ENCODE measurements around the gene EID1. TPM values are rescaled to one million over a fixed set of nuclear protein-coding genes. Genes with fewer than 3 reads are reported as not detected.

Gene EID1
- total and polyA plus RNA-seq, 9 of the 15 experiments (the other 6 are each of a cell fraction or from before 2014, with no cell fraction given): 46.5 to 211 (median 143) TPM

DNA sequence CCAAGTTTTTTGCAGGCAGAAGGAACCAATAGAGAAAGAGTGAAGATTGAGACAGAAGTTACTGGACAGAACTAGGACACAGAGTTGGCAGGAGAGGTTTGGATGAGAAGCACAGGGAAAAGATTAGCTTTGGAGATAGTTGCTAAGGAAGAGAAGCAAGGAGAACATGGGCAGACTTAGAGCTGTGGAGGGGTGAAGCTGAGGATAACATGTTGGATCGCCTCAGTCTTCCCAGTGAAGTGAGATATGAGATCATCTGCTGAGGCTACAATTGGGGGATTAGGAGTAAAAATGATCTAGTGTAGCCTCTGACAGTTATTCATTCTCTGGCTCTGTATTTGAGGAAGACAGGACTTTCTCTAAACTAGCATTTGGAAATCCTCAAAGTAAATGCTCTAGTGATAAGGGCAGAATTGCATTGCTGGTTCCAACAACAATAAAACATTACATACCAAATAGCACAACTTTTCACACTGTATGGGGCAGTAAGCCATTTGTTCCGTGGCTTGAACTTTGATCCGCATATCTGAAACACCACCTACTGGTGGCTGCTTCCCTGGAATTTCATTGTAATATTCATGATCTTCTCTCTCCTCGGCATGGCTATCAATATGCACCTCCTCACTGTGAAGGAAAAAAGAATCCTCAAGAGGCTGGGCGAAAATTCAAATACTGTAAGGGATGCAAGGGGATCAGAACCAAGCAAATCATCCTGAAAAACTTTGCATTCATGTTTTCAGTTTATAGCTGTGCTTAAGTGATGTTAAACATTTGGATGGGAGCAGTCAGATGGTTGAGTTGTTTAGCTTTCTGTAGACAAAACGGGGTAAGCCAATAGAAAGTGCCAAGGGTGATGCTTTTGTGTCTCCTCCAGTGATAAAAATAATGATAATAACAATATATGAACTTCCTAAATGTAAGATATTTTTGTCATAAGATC lies 22.2 kb upstream of the EID1 start (continued):
- TF ChIP-seq RB1 (IDR thresholded peaks at IDR 0.05; ENCODE audit: low read depth): 0 out of 2 replicates have a peak, but pooled peaks have one; percentile 45
- no peak for TF ChIP-seq NBN (IDR thresholded peaks at IDR 0.05; ENCODE audit: low read depth)
- TF ChIP-seq RAD21 (CRISPR knock-in tag; conservative IDR thresholded peaks at IDR 0.05 in 1 of 2, IDR thresholded peaks at IDR 0.05 in 1 of 2): peak; percentile 58 to 80
- TF ChIP-seq RFX1 (IDR thresholded peaks at IDR 0.05): peak; percentile 79
- 0 out of 2 replicates have a peak, but pooled peaks have one; percentile 50 for TF ChIP-seq TEAD4 (IDR thresholded peaks at IDR 0.05; ENCODE audit: low read length)
- TF ChIP-seq TEAD4 (CRISPR knock-in tag; IDR thresholded peaks at IDR 0.05; ENCODE audit: borderline replicate concordance): no peak
- TF ChIP-seq PHTF2 (CRISPR knock-in tag; IDR thresholded peaks at IDR 0.05): no peak
- no peak for TF ChIP-seq LEF1 (IDR thresholded peaks at IDR 0.05)
- TF ChIP-seq, protein P1, sequence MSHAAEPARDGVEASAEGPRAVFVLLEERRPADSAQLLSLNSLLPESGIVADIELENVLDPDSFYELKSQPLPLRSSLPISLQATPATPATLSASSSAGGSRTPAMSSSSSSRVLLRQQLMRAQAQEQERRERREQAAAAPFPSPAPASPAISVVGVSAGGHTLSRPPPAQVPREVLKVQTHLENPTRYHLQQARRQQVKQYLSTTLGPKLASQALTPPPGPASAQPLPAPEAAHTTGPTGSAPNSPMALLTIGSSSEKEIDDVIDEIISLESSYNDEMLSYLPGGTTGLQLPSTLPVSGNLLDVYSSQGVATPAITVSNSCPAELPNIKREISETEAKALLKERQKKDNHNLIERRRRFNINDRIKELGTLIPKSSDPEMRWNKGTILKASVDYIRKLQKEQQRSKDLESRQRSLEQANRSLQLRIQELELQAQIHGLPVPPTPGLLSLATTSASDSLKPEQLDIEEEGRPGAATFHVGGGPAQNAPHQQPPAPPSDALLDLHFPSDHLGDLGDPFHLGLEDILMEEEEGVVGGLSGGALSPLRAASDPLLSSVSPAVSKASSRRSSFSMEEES (CRISPR knock-in tag; IDR thresholded peaks at IDR 0.05): no peak
- TF ChIP-seq, protein P2, sequence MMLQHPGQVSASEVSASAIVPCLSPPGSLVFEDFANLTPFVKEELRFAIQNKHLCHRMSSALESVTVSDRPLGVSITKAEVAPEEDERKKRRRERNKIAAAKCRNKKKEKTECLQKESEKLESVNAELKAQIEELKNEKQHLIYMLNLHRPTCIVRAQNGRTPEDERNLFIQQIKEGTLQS (IDR thresholded peaks at IDR 0.05): peak; percentile 14; the same call in 1 of the 2 replicates
- TF ChIP-seq, protein P2 (CRISPR knock-in tag; conservative IDR thresholded peaks at IDR 0.05): no peak
- no peak for TF ChIP-seq HDAC2 (IDR thresholded peaks at IDR 0.05)
- peak; percentile 51; the same call in 1 of the 2 replicates for TF ChIP-seq ZNF24 (IDR thresholded peaks at IDR 0.05)
- peak in 1 of 2 experiments; percentile 55; a peak in 1 of 4 replicates for TF ChIP-seq TEAD1 (CRISPR knock-in tag; IDR thresholded peaks at IDR 0.05)
- TF ChIP-seq NR2C2 (CRISPR knock-in tag; IDR thresholded peaks at IDR 0.05): no peak
- TF ChIP-seq NR2C2 (tag; IDR thresholded peaks at IDR 0.05): peak; percentile 81
- TF ChIP-seq ARHGAP35 (IDR thresholded peaks at IDR 0.05; ENCODE audit: partially characterized antibody): no peak
- TF ChIP-seq, protein P3, sequence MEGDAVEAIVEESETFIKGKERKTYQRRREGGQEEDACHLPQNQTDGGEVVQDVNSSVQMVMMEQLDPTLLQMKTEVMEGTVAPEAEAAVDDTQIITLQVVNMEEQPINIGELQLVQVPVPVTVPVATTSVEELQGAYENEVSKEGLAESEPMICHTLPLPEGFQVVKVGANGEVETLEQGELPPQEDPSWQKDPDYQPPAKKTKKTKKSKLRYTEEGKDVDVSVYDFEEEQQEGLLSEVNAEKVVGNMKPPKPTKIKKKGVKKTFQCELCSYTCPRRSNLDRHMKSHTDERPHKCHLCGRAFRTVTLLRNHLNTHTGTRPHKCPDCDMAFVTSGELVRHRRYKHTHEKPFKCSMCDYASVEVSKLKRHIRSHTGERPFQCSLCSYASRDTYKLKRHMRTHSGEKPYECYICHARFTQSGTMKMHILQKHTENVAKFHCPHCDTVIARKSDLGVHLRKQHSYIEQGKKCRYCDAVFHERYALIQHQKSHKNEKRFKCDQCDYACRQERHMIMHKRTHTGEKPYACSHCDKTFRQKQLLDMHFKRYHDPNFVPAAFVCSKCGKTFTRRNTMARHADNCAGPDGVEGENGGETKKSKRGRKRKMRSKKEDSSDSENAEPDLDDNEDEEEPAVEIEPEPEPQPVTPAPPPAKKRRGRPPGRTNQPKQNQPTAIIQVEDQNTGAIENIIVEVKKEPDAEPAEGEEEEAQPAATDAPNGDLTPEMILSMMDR (IDR thresholded peaks at IDR 0.05 in 2 of 3, conservative IDR thresholded peaks at IDR 0.05 in 1 of 3; ENCODE audit: insufficient read depth in 2 of 3, low read depth in 1 of 3, low read length in 3 of 3): peak; percentile 48 to 66 (median 64); a peak in 5 of 6 replicates
- TF ChIP-seq, protein P4, sequence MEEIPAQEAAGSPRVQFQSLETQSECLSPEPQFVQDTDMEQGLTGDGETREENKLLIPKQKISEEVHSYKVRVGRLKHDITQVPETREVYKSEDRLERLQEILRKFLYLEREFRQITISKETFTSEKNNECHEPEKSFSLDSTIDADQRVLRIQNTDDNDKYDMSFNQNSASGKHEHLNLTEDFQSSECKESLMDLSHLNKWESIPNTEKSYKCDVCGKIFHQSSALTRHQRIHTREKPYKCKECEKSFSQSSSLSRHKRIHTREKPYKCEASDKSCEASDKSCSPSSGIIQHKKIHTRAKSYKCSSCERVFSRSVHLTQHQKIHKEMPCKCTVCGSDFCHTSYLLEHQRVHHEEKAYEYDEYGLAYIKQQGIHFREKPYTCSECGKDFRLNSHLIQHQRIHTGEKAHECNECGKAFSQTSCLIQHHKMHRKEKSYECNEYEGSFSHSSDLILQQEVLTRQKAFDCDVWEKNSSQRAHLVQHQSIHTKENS (CRISPR knock-in tag; IDR thresholded peaks at IDR 0.05): no peak
- TF ChIP-seq TEAD2 (tag; IDR thresholded peaks at IDR 0.05): peak; percentile 81
